Measurements from ENCODE around the gene BCAS4. TPM values are rescaled to one million over a fixed set of nuclear protein-coding genes. Genes with fewer than 3 reads are reported as not detected.
"Not testable (repeated sequence)": the region's sequence is repeated elsewhere in the genome, so short reads cannot be mapped to it uniquely, and the experiment has no call there.

The BCAS4 gene
- total RNA-seq, 1 donor from 2014 or later: 6.5 TPM

DNA sequence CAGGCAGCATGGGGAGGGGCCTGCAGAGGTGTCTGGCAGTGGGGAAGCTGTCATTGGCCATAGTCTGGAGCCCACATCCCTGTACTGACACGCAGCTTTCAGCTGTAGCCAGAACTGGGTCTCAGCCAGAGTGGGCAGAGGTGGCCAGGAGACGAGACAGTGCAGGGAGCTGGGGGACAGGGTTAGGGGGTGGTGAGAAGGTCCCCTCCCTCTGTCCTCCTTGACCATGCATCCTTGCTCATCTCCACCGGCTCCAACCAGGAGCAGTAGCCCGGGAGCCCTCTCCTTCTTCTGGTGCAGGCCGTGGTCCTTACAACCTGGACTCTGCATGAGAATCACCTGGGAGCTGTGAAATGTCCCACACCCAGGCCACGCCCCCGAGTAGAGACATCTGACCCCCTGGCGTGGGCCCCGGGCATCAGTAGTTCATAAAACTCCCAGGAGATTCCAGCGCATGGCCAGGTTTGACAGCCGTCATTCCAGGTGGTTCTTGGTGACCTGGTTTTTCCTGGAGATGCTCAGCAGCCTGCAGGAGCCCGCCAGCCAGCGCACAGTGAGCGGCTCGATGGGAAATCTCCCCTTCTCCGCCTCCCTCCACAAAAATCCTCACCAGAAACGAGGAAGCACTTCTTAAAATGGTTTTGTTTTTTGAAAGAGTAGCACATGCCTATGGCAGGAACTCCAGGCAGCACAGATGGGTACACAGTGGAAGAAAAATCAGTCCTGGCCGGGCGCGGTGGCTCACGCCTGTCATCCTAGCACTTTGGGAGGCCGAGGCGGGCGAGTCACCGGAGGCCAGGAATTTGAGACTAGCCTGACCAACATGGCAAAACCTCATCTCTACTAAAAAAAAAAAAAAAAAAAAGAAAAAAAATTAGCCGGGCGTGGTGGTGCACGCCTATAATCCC, 80.2 kb downstream of the BCAS4 start:
- no peak for DNase-seq (ENCODE audit: low spot score)

DNA sequence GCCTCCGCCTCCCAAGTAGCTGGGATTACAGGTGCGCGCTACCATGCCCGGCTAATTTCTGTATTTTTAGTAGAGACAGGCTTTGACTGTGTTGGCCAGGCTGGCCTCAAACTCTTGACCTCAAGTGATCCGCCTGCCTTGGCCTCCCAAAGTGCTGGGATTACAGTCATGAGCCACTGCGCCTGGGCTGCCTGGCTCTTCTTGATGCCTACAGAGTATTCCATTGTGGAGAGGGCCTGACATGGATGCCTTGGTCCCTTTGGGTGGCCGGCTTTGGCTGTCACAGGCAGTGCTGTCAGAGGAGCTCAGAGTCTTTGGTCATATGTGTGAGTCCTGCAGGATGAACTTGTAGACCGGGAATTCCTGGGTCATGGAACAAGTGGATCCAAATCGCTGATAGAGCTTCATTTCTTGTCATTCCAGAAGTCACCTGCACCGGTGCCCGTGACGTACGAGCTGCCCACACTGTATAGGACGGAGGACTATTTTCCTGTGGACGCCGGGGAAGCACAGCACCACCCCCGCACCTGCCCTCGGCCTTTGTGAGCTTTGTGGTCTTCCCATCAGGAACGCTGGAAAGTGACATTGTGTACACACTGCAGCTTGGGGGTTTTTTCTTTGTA, 81.3 kb downstream of the BCAS4 start:
- DNase-seq (ENCODE audit: low spot score): no peak

DNA sequence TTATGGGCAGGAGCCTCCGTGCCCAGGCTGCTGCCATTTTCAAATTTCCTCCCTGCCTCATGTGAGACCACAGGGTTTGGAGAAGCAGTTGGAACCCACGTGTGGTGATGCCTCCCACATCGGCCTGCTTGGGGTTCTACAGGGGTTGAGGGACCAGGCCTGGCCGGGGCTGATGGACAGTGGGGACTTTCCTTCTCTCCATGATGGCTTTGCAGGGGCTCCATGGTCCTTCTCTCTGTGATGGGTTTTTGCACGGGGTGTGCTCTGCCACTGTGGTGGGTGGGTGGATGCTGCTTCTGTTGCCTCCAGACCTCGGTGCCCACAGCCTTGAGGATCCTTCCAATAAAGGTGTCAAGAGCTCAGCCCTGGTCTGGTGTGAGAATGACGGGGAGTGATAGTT, 82.0 kb downstream of the BCAS4 start:
- no peak for DNase-seq (ENCODE audit: low spot score)

DNA sequence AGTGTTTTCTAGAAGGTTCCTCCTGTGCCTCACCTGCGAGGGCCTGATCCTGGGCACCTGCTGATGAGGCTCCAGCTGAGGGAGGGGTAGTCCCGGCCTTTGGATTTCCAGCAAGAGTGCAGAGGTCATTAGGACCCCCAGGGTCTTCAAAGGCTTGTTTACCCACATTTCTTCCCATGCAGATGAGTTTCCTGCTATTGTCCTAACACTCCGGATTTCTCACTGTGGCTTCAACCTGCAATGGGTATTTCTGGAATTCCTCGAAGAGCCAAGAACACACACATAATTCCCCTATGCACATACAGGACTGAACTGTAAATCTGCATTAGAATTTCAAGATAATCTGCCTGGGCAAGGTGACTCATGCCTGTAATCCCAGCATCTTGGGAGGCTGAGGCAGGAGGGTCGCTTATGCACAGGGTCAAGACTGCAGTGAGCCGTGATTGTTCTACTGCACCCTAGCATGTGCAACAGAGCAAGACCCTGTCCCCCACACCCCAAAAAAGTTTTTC, 82.4 kb downstream of the BCAS4 start:
- DNase-seq (ENCODE audit: low spot score): no peak

DNA sequence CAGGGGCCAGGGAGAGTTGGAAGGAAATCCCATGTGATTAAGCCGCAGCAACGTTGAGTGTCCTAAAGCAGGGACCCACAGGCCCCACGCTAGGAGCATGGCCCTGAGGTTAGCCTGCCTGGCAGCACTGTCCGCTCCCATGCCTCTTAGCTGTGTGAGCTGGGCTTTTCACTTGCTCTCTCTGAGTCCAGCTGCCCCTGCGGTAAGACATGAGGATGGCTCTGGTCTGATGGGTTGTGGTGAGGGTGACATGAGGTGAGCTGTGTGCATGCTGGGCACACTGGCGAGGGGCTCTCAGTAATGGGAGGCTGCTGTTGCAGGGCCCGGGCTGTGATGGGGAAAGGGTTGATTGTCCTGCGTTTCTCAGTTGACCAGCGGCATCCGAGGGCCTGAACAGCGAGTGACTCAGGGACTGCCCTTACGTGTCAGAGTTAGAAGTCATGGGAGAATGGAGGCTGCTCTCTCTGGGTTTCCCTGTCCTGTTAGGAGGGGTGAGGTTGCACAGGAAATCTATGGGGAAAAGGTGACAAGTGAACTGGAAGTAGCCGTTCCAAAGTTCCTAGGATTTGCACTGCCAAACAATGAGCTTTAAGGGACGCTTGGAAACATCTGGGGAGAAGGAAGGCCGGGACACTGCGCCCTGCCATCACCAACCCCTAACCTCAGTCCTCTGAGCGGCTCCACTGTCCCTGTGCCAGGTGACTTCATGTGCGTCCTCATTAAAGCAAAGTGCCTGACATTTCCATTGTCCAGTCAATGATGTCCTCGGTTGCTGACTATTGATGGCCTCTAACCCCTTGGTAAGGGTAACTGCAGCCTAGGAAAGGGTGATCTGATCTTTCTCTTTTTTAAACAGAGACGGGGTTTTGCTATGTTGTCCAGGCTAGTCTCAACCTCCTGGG, 85.0 kb downstream of the BCAS4 start:
- no peak for DNase-seq (ENCODE audit: low spot score)

DNA sequence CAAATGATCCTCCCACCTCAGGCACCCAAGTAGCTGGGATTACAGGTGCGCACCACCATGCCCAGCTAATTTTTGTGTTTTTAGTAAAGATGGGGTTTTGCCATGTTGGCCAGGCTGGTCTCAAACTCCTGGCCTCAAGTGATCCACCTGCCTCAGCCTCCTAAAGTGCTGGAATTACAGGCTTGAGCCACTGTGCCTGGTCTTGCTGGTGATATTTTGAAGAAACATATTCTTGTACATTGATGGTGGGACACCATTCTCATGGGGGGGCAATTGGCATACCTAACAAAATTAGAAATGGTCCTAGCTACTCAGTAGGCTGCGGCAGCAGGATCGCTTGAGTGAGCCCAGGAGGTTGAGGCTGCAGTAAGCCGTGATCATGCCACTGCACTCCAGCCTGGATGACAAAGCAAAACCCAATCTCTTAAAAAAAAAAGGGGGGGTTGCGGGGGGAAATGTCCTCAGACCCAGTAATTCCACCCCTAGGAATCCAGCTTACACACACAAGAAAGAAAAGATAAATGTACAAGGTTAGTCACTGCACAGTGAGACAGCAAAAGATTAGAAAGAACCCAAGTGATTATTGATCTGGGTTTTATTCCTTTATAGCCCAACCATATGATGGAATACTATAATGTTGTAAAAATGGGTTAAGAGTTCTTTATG, 87.0 kb downstream of the BCAS4 start:
- DNase-seq (ENCODE audit: low spot score): not testable (repeated sequence)

DNA sequence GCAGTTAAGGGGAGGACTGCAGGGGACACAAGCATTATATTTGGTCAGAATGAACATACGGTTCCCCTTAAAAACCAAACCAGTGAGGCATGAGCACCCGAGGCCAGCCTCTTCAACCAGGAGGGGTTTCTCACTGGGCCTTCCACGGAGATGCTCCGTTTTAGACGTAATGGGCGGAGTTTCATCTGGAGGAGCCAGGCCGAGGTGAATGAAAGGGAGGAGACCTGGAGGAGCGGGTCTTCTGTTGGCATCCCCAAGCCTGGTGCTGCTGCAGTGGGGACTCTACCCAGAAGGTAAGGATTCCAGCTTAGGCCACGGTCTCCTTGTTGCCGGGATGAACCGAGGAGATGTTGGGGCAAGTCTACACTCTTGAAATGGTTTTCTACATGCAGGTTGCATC, 89.0 kb downstream of the BCAS4 start:
- DNase-seq (ENCODE audit: low spot score): no peak

DNA sequence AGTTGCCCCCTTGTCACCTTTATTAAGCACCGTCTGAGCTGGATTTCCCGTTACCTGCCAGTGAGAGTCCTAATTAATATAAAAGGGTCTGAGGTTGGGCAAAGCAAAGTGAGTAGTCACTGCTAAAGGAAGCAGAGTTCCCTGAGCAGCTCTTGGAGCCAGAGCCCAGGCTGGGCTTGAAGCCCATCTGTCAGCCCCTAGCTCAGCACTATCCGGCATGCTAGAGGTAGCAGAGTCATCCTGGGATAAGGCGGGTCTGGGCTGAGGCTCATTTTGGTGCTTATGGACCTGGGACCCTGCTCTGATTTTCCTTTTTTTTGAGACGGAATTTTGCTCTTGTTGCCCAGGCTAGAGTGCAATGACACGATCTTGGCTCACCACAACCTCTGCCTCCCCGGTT, 90.2 kb downstream of the BCAS4 start:
- DNase-seq (ENCODE audit: low spot score): no peak

DNA sequence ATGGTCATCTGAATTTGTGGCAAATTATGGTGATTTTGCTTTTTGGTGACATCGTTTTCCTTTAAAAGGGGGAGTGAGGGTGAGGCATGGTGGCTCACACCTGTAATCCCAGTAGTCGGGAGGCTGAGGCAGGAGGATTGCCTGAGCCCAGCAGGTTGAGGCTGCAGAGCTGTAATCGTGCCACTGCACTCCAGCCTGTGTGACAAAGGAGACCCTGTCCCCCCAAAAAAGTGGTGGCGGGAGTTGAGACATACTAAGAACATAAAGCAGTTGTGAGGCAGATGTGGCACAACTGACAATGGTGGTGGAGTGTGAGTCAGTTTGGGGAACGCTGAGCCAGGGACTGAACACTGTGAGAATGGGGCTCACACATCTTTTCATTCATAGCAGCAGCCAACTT, 90.9 kb downstream of the BCAS4 start:
- no peak for DNase-seq (ENCODE audit: low spot score)

DNA sequence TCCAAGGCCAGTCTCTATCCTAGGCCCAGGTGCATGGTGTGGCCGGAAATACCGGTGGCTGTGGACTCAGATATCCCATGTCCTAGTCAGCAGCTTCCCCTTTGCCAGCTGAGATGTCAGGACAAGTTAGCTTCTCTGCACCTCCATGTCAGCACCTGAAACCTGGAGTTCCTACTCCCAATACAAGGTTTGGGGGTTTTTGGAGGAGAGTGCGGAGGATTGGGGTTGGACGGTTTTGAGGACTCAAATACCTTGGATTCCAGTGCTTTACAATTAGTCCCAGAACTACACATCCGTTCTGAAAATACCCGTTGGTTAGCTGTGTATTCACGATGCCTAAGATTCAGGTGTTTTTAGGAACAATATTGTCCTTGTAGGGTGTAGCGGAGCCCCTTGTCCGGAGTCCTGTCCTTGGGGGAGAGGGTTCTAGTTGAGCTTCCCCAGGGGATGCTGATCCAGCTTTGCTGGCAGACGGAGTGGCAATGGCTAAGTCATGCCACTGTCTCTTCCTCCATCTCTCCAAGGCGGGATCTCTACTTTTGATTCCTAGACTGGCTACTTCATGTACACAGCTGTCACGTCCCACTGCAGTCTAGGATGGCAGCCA, 91.4 kb downstream of the BCAS4 start:
- no peak for DNase-seq (ENCODE audit: low spot score)

DNA sequence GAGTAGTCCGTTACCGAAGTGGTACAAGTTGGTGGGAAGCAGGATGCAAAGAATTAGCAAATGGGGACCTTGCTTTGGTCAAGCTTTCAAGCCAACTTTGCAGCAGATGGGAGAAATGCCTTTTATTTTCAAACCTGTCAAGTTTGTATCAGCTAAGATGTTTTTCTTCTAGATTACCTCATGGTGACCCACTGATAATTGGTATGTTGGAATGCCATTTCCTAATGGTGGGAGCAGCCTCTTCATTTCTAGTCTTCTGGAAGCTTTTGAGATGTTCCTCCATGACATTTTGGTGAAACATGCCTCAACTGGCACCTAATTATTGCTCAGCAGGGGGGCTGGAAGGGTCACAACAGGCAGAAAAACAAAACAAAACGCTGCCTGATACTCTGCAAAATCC, 92.7 kb downstream of the BCAS4 start:
- no peak for DNase-seq (ENCODE audit: low spot score)

DNA sequence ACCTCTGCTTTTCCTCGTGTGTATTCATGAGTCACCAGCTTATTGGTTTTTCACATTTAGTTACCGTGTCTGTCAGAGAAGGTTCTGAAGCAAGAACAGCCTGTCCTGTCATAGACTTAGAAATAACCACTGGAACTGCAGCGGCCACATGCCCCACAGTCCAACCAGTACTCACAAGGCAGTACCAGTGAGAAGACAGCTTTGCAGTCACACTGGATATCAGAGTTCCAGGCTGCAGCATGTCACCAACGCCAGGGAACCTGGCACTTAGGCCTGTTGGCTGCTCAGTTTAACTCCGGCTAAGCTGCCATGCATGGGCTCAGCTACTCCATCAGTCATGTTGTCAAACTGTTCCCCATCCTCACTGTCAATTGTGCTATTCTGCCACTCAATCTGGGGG, 96.3 kb downstream of the BCAS4 start:
- no peak for DNase-seq (ENCODE audit: low spot score)

DNA sequence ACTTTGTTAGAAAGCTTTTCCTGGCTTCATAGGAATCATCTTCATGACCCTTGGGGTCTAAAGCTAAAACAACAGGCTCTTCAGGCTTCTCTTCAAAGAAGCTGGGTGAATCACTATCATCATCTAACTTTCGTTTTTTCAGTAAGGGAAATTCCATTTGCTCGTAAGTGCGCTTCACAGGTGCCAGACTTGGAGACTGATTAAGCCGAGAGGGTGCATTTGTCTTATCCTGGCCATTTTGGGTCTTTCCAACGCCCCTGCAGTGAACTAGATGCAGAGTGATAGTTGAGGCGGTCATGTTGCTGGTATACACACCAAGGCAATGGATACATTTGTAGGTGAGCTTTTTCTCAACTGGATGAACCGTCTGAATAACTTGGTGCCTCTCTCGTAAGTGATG, 97.5 kb downstream of the BCAS4 start:
- DNase-seq (ENCODE audit: low spot score): no peak

DNA sequence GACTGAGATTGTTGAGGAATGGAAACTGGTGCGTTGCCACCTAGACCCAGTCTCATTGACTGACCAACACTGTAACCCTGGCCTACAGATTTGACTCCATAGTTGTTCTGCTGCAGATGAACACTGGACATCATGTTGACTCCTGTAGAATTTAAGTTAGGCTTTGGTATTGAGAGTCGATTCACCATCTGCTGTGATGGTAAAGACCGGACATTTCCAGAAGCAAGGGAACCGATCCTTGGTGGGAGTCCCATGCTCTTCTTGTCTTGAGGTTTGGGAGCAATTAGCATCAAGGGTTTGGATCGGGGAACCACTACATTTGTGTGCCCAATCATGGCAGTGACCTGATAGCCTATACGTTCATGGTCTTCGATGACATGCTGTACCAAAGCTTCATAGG, 98.8 kb downstream of the BCAS4 start:
- no peak for DNase-seq (ENCODE audit: low spot score)

DNA sequence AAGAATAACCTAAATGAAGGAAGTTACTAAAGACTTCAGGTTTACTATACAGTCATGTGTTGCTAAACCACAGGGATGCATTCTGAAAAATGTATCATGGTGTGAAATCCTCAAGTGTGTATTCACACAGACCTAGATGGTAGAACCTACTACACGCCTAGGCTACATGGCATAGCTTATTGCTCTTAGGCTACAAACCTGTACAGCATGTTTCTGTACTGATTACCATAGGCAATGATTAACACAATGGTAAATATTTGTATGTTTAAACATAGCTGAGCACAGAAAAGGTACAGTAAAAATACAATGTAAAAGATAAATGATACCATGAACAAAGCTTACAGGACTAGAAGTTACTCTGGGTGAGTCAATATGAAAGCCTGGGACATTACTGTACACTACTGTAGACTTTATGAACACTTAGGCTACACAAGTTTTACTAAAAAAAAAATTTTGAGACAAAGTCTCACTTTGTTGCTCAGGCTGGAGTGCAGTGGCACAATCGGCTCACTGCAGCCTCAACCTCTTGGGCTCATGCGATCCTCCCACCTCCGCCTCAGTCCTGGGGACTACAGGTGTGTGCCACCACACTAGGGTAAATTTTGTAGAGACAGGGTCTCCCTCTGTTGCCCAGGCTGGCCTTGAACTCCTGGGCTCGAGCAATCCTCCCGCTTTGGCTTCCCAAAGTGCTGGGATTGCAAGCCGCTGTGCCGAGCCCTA, 100.4 kb downstream of the BCAS4 start:
- no peak for DNase-seq (ENCODE audit: low spot score)

DNA sequence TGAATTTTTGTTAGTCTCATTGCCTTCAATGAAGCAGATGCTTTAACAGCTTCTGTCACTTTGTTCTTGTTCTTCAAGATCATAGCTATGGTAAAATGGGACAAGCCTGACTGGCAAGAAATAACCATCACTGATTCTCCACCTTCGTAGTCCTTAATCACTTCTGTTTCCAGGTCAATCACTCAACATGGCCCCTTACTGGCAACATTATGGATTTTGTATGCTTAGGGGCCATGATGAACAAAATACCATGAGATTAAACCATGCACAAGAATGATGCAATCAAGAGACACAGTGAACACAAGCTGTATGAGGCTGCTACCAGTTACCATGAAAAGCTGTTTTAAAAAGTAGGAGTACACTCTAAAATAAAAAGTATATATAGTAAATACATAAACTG, 103.6 kb downstream of the BCAS4 start:
- DNase-seq (ENCODE audit: low spot score): no peak

DNA sequence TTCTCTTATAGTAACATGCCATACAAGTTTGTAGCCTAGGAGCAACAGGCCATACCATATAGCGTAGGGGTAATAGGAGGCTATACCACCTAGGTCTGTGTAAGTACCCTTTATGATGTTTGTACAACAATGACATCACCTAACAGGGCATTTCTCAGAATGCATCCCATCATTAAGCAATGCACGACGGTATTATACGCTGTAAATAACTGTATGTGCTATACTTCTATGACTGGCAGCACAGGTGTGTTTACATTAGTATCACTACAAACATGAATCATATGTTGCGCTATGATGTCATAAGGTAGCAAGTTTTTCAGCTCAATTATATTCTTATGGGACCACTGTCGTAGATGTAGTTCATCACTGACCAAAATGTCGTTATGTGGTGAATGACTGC, 105.4 kb downstream of the BCAS4 start:
- no peak for DNase-seq (ENCODE audit: low spot score)

DNA sequence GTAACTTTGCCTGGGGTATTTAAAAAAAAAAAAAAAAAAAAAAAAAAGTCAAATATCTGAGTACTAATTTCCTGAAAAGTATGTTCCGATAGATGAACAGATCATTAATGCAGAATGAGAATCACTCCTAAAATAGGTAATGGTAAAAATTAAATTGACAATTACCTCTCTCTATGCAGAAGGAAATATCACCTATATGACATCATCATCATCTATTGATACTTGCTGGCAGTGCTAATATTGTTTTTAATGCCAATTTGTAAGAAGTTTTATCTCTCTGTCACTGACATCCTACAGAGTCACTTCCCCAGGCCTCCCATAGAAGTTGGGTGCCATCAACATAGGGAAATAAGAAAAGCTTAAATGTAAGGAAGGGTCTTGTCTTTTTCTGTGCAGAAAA, 106.4 kb downstream of the BCAS4 start:
- DNase-seq (ENCODE audit: low spot score): no peak

DNA sequence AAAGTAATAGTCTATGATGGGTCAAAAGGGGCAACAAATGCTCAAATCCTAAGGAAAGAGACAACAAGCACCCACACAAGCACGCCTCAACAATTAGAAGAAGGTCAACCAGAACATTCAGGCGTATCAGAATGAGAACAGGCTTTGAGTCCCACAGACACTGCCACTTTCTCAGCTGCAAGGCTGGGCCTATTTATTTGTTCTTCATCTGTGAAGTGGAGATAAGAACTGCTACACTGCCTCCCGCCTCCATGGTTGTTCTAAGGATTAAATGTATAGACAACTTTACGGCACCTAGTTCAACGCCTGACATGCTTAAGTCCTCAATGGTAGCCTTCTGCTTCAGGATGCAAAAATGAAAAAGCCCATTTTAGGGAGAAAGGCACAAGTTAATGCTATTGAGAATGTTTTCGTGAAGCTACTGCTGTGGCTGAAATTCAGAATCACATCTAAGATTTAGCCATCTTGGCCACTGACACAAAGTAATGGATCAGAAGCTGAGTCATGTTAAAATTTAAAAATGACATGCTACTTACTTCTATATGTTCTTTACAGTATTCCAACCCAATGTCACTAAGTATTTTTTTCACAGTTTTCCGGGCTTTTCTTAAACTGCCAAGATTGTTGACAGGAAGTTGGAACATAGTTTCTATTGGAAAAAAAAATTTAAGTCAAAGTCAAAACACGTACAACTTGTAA, 108.6 kb downstream of the BCAS4 start:
- no peak for DNase-seq (ENCODE audit: low spot score)

DNA sequence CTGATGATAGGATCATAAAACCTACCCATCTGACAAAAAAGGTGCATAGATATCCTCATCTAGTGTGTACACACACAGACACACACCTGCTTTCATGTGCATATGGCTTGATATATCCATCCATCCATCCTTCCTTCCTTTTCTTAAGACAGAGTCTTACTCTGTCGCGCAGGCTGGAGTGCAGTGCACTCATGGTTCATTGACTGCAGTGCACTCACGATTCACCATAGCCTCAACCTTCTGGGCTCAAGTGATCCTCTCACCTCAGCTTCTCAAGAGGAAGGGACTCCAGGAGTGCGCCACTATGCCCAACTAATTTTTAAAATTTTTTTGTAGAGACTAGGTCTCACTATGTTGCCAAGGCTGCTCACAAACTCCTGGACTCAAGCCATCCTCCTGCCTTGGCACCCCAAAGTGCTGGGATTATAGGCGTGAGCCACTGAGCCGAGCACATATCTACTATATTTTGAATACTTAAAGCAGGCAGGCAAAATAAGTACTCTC, 109.3 kb downstream of the BCAS4 start:
- no peak for DNase-seq (ENCODE audit: low spot score)

Data from umbilical cord (tissue), 2 donors.